ENCODE measurements around the gene CD300LD.

GRCh38 chr17:74547264-74547663 is 44.8 kb downstream of the CD300LD start:
- TF ChIP-seq CTCF (conservative IDR thresholded peaks at IDR 0.05; ENCODE audit: low read length) (no peak), EZH2phosphoT487 (IDR thresholded peaks at IDR 0.05; ENCODE audit: borderline replicate concordance, low read depth, low read length) (no peak)

All from OCI-LY7 (cell line).